Activated B cell treated with CpG ODN at 0.5 μM for 24 hours (primary cell): ENCODE data around the gene SLC6A6. TPM values are rescaled to one million over a fixed set of nuclear protein-coding genes. Genes with fewer than 3 reads are reported as not detected.

Experiments used
- ATAC-seq: fragments of 200-7000 bp; cut with Tn5 transposase; one replicate; pipeline ENCODE4 v1.10.0; 2021; ENCODE audit warnings: low read depth, mild to moderate bottlenecking, moderate library complexity
- CTCF ChIA-PET: fragments of 350-600 bp; sonication (Branson Sonifier 250); formaldehyde crosslinking; loops from one replicate; lab custom pipeline; 2021; ENCODE audit warnings: antibody characterized with exemption; lab: Charles Lee
- POLR2A ChIA-PET: fragments of 350-600 bp; sonication (Branson Sonifier 250); formaldehyde crosslinking; loops from one replicate; lab custom pipeline; 2021; ENCODE audit warnings: antibody characterized with exemption; lab: Charles Lee
- DNase-seq: peaks from one replicate; pipeline ENCODE4 v3.0.0; 2022
- H3K27ac Mint-ChIP-seq: one replicate; pipeline ENCODE4 v1.8.0; 2020; ENCODE audit warnings: mixed read lengths
- H3K27me3 Mint-ChIP-seq: one replicate; pipeline ENCODE4 v1.8.0; 2021; ENCODE audit warnings: mixed read lengths
- H3K36me3 Mint-ChIP-seq: one replicate; pipeline ENCODE4 v1.8.0; 2021; ENCODE audit warnings: low read depth, mixed read lengths
- H3K4me1 Mint-ChIP-seq: one replicate; pipeline ENCODE4 v1.8.0; 2021; ENCODE audit warnings: mixed read lengths
- H3K4me3 Mint-ChIP-seq: one replicate; pipeline ENCODE4 v1.8.0; 2020; ENCODE audit warnings: mild to moderate bottlenecking, mixed read lengths
- H3K9me3 Mint-ChIP-seq: one replicate; pipeline ENCODE4 v1.8.0; 2020; ENCODE audit warnings: mixed read lengths
- intact Hi-C: fragments of 100-400 bp; cut with micrococcal nuclease; formaldehyde crosslinking; loops from one replicate; pipeline ENCODE4 v1.15.1; 2024
- total RNA-seq: library from RNA; stranded (reverse); gene quantifications from 2 replicates; pipeline ENCODE4 v1.2.3, GENCODE V29; 2022
- TF ChIP-seq, protein P1 (sequence below): fragments of 200-600 bp; IDR thresholded peaks from one replicate; pipeline ENCODE4 v1.8.0; 2022; ENCODE audit warnings: antibody characterized with exemption, mild to moderate bottlenecking

SLC6A6 gene
- total RNA-seq, 1 donor from 2014 or later: 67.3 TPM

DNA sequence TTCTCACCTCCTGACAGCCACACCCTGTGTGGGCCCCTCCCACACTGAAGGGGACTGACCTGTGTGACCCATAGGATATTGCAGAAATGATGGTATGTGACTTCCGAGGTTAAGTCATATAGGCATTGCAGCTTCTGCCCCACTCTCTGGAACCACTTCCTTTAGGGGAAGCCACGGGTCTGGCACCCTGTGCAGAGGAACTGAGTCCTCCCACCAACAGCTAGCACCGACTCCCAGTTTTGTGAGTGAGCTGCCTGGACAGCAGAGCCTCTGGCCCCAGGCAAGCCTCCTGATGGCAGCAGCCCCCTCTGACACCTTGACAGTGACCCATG is 24.6 kb upstream of the SLC6A6 start:
- no peak for ATAC-seq
- Mint-ChIP-seq H3K4me3 (no peak overlapping the region), H3K27ac (no peak overlapping the region), H3K36me3 (no peaks in the 10 kb centered on the region), H3K27me3 (peaks cover 10% of the 10 kb centered on the region), H3K4me1 (peaks cover 7% of the 10 kb centered on the region), H3K9me3 (peaks cover 2% of the 10 kb centered on the region)
- TF ChIP-seq, protein P1, sequence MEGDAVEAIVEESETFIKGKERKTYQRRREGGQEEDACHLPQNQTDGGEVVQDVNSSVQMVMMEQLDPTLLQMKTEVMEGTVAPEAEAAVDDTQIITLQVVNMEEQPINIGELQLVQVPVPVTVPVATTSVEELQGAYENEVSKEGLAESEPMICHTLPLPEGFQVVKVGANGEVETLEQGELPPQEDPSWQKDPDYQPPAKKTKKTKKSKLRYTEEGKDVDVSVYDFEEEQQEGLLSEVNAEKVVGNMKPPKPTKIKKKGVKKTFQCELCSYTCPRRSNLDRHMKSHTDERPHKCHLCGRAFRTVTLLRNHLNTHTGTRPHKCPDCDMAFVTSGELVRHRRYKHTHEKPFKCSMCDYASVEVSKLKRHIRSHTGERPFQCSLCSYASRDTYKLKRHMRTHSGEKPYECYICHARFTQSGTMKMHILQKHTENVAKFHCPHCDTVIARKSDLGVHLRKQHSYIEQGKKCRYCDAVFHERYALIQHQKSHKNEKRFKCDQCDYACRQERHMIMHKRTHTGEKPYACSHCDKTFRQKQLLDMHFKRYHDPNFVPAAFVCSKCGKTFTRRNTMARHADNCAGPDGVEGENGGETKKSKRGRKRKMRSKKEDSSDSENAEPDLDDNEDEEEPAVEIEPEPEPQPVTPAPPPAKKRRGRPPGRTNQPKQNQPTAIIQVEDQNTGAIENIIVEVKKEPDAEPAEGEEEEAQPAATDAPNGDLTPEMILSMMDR: no peak
- POLR2A ChIA-PET: interaction anchor here (0.6 kb wide), 1 partner anchor 11 kb away, joined by 3 read pairs; no protein-coding TSS in a partner anchor
- CTCF ChIA-PET: no interaction called here
- intact Hi-C loops: no loop called here
- DNase-seq: no peak

GRCh38 chr3:14378415-14378814 is 24.0 kb upstream of the SLC6A6 start:
- ATAC-seq: no peak
- Mint-ChIP-seq H3K9me3 (peaks cover 2% of the 10 kb centered on the region), H3K27me3 (peaks cover 8% of the 10 kb centered on the region), H3K27ac (no peak overlapping the region), H3K36me3 (no peaks in the 10 kb centered on the region), H3K4me1 (peaks cover 7% of the 10 kb centered on the region), H3K4me3 (no peak overlapping the region)
- TF ChIP-seq, protein P1: no peak
- ChIA-PET POLR2A (no interaction called here), CTCF (no interaction called here)
- no peak for DNase-seq
- intact Hi-C loops: no loop called here

GRCh38 chr3:14379843-14380242 is 22.6 kb upstream of the SLC6A6 start:
- no peak for DNase-seq
- Mint-ChIP-seq H3K4me3 (no peak overlapping the region), H3K4me1 (peaks cover 10% of the 10 kb centered on the region), H3K9me3 (peaks cover 2% of the 10 kb centered on the region), H3K27me3 (peaks cover 3% of the 10 kb centered on the region), H3K36me3 (no peaks in the 10 kb centered on the region), H3K27ac (no peak overlapping the region)
- intact Hi-C loops: no loop called here
- CTCF ChIA-PET: no interaction called here
- TF ChIP-seq, protein P1: no peak
- POLR2A ChIA-PET: interaction anchor here (0.6 to 0.7 kb wide), 2 partner anchors 43 to 147 kb away, joined by 3 to 4 read pairs; no protein-coding TSS in a partner anchor
- ATAC-seq: no peak

DNA sequence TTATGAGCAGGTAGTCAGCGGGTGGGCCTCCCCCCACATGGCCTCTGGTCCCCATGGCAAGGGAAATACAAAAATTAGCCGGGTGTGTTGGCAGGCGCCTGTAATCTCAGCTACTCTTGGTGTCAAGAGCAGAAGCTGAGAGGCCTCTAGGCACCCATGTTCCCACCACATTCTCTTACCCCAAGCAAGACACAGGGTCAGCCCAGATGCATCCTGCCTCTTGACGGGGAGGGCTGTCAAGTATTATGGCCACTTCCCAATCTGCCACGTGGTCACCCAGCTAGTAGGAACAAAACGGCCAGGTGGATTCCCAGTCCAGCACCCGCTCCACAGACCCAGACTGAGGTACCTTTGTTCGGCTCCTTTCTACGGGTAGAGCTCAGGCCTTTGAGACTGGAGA is 16.2 kb upstream of the SLC6A6 start:
- DNase-seq: no peak
- H3K27me3 Mint-ChIP-seq: peaks cover 7% of the 10 kb centered on the region
- H3K4me3 Mint-ChIP-seq: no peak overlapping the region
- no peak for ATAC-seq
- ChIA-PET POLR2A (no interaction called here), CTCF (no interaction called here)
- H3K4me1 Mint-ChIP-seq: peaks cover 11% of the 10 kb centered on the region
- H3K36me3 Mint-ChIP-seq: no peaks in the 10 kb centered on the region
- no peak overlapping the region for H3K27ac Mint-ChIP-seq
- TF ChIP-seq, protein P1: no peak
- no peaks in the 10 kb centered on the region for H3K9me3 Mint-ChIP-seq
- intact Hi-C loops: no loop called here

- Mint-ChIP-seq H3K36me3 (no peaks in the 10 kb centered on the region), H3K27me3 (peaks cover 4% of the 10 kb centered on the region), H3K4me1 (peaks cover 11% of the 10 kb centered on the region), H3K4me3 (no peak overlapping the region), H3K9me3 (no peaks in the 10 kb centered on the region), H3K27ac (no peak overlapping the region)
- TF ChIP-seq, protein P1: no peak
- no peak for ATAC-seq
- ChIA-PET POLR2A (interaction anchor here (0.7 kb wide), 1 partner anchor 11 kb away, joined by 3 read pairs; no protein-coding TSS in a partner anchor), CTCF (interaction anchor here (1.4 kb wide), 1 partner anchor 14 kb away, joined by 3 read pairs; the partner anchor contains the start of gene SLC6A6)
- DNase-seq: no peak
- intact Hi-C loops: no loop called here
Measured at GRCh38 chr3:14388201-14388600, 14.2 kb upstream of the SLC6A6 start.
